Suprapubic skin (tissue), 4 donors: ENCODE results near the gene ZNF726. TPM values are rescaled to one million over a fixed set of nuclear protein-coding genes. Genes with fewer than 3 reads are reported as not detected.
A peak's percentile ranks its signal among the peaks of the same experiment; 100 is the strongest.
"Not testable (repeated sequence)": the region's sequence is repeated elsewhere in the genome, so short reads cannot be mapped to it uniquely, and the experiment has no call there.

Experiments used
- DNase-seq, 2 donors: peaks; one replicate each; pipeline ENCODE4 v3.0.0-alpha.2; 2019; ENCODE audit warnings: low spot score in 2 of 2
- H3K27ac ChIP-seq: fragments of 200-600 bp; sonication (generic); one replicate; pipeline ENCODE4 v1.5.1; 2019
- H3K27me3 ChIP-seq: fragments of 200-600 bp; sonication (generic); one replicate; pipeline ENCODE4 v1.5.1; 2019
- H3K36me3 ChIP-seq: fragments of 200-600 bp; sonication (generic); one replicate; pipeline ENCODE4 v1.5.1; 2019
- H3K4me1 ChIP-seq: fragments of 200-600 bp; sonication (generic); one replicate; pipeline ENCODE4 v1.5.1; 2019
- H3K4me3 ChIP-seq: fragments of 200-600 bp; sonication (generic); one replicate; pipeline ENCODE4 v1.5.1; 2019; ENCODE audit warnings: mild to moderate bottlenecking
- H3K9me3 ChIP-seq: fragments of 200-600 bp; sonication (generic); one replicate; pipeline ENCODE4 v1.5.1; 2019
- EP300 ChIP-seq: sonication (generic); formaldehyde crosslinking; IDR thresholded peaks from one replicate; pipeline ENCODE4 v1.6.1; 2017; ENCODE audit warnings: antibody characterized with exemption
- POLR2A ChIP-seq, 2 donors: fragments of 450-650 bp; IDR thresholded peaks; one replicate each; pipeline ENCODE4 v1.6.1; 2017; ENCODE audit warnings: antibody characterized with exemption in 2 of 2, mild to moderate bottlenecking in 2 of 2, moderate library complexity in 2 of 2
- POLR2AphosphoS5 ChIP-seq, 3 donors: sonication (generic); formaldehyde crosslinking; IDR thresholded peaks; one replicate each; pipeline ENCODE4 v1.6.1; 2017; ENCODE audit warnings: antibody characterized with exemption in 3 of 3
- WGBS: methylation state at CpG from one replicate; pipeline ENCODE4 v1.1.5; 2018; 5-methylcytosine and 5-hydroxymethylcytosine counted together
- total RNA-seq, 4 donors: library from RNA; depleted of rRNA; stranded (reverse); fragments of >200 nt; gene quantifications; one replicate each; pipeline ENCODE4 v1.1.0, GENCODE V29; 2016
- TF ChIP-seq, protein P1 (sequence below), 2 donors: fragments of 200-600 bp in 1 of 2; fragments of 450-650 bp in 1 of 2; sonication (generic) in 1 of 2; IDR thresholded peaks; one replicate each; pipeline ENCODE4 v1.5.1; 2016 to 2019; ENCODE audit warnings: antibody characterized with exemption in 2 of 2, mild to moderate bottlenecking in 1 of 2, moderate library complexity in 1 of 2

Gene ZNF726
- 10 to 100 TPM in 2 of 4 donors, 1 to 10 TPM in 2; 6.0 to 13.4 (median 9.8) TPM for total RNA-seq

DNA sequence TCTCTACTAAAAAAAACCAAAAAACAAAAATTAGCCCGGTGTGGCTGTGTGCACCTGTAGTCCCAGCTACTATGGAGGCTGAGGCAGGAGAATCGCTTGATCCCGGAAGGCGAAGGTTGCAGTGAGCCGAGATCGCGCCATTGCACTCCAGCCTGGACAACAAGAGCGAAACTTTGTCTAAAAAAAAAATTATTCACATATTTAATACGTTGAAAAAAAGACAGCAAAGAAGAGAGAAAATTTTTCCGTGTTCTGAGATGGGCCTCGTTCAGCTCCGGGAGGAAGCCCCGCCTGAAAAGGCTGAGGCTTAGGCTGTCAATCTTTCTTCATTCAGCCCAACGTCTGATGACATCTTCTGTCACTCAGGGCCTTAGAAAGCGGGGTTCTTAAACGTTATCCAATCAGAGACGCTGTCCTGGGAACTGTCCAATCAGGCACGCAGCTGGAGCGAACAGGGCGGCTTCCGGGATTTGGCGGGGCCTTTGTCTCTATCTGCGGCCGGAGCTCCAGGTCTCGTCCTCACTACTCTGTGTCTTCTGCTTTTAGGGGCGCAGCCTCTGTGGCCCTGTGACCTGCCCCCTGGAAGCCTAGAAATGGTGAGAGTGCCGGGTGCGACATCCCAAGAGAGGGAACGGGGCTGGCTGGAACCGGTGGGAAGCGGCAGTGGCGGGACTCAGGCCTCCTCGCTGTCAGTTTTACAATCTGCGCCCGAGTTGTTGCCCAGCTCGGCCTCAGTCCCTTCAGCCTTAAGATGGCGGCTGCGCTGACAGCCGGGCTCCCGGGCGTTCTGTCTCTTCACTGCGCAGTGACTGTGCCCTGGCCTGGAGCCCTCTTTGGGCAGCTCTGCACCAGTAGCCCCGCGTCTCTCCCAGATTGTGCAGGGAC lies at the start of gene ZNF726:
Gene ZNF726 (plus strand): TSS at position 485 of the 885 bp plus-strand sequence. CDS start 109 bp downstream, at position 594.
- H3K27ac ChIP-seq = peak within 1 kb of the TSS; percentile 42
- H3K4me1 ChIP-seq = peaks cover 13% of the 10 kb centered on the region
- TF ChIP-seq POLR2AphosphoS5 (IDR thresholded peaks at IDR 0.05) (no peak), EP300 (no peak), POLR2A (IDR thresholded peaks at IDR 0.05) (no peak)
- TF ChIP-seq, protein P1, sequence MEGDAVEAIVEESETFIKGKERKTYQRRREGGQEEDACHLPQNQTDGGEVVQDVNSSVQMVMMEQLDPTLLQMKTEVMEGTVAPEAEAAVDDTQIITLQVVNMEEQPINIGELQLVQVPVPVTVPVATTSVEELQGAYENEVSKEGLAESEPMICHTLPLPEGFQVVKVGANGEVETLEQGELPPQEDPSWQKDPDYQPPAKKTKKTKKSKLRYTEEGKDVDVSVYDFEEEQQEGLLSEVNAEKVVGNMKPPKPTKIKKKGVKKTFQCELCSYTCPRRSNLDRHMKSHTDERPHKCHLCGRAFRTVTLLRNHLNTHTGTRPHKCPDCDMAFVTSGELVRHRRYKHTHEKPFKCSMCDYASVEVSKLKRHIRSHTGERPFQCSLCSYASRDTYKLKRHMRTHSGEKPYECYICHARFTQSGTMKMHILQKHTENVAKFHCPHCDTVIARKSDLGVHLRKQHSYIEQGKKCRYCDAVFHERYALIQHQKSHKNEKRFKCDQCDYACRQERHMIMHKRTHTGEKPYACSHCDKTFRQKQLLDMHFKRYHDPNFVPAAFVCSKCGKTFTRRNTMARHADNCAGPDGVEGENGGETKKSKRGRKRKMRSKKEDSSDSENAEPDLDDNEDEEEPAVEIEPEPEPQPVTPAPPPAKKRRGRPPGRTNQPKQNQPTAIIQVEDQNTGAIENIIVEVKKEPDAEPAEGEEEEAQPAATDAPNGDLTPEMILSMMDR (IDR thresholded peaks at IDR 0.05) = no peak
- peak; percentile 91 to 95 for DNase-seq
- H3K36me3 ChIP-seq = no peaks in the 10 kb centered on the region
- 18% methylated on average over 21 of the region's 44 CpGs for WGBS
- no peaks in the 10 kb centered on the region for H3K9me3 ChIP-seq
- peak within 1 kb of the TSS; percentile 57 for H3K4me3 ChIP-seq
- H3K27me3 ChIP-seq = no peaks in the 10 kb centered on the region

- 75% methylated on average over 4 of the region's 4 CpGs for WGBS
Observed at GRCh38 chr19:23867895-23868294, 46.8 kb upstream of the ZNF726 start.

GRCh38 chr19:23868630-23869029 lies 46.1 kb upstream of the ZNF726 start:
- Histone ChIP-seq H3K4me1 (no peaks in the 10 kb centered on the region), H3K36me3 (no peaks in the 10 kb centered on the region), H3K9me3 (no peaks in the 10 kb centered on the region), H3K27ac (no peak overlapping the region), H3K27me3 (no peaks in the 10 kb centered on the region), H3K4me3 (no peak overlapping the region)
- 97% methylated on average over 3 of the region's 3 CpGs for WGBS
- TF ChIP-seq POLR2AphosphoS5 (IDR thresholded peaks at IDR 0.05) = no peak
- DNase-seq = no peak

More at GRCh38 chr19:23867895-23868294, 46.8 kb upstream of the ZNF726 start:
- no peaks in the 10 kb centered on the region for H3K4me1 ChIP-seq
- H3K27me3 ChIP-seq = no peaks in the 10 kb centered on the region
- H3K9me3 ChIP-seq = no peaks in the 10 kb centered on the region
- no peak overlapping the region for H3K27ac ChIP-seq
- TF ChIP-seq, protein P1 (IDR thresholded peaks at IDR 0.05) = no peak
- no peak for TF ChIP-seq POLR2A (IDR thresholded peaks at IDR 0.05)
- H3K36me3 ChIP-seq = no peaks in the 10 kb centered on the region
- no peak for DNase-seq
- H3K4me3 ChIP-seq = no peak overlapping the region

- Histone ChIP-seq H3K4me3 (no peak overlapping the region), H3K27me3 (no peaks in the 10 kb centered on the region), H3K27ac (no peak overlapping the region), H3K4me1 (no peaks in the 10 kb centered on the region), H3K9me3 (no peaks in the 10 kb centered on the region), H3K36me3 (no peaks in the 10 kb centered on the region)
- 93% methylated on average over 1 of the region's 1 CpG for WGBS
- TF ChIP-seq, protein P1 (IDR thresholded peaks at IDR 0.05) = no peak
- no peak for TF ChIP-seq POLR2A (IDR thresholded peaks at IDR 0.05)
- no peak for TF ChIP-seq POLR2AphosphoS5 (IDR thresholded peaks at IDR 0.05)
- no peak for TF ChIP-seq EP300
- DNase-seq = no peak
Observed at GRCh38 chr19:23872282-23872919, 42.3 kb upstream of the ZNF726 start.

- H3K27me3 ChIP-seq = no peaks in the 10 kb centered on the region
- TF ChIP-seq POLR2A (IDR thresholded peaks at IDR 0.05) (no peak), EP300 (no peak), POLR2AphosphoS5 (IDR thresholded peaks at IDR 0.05) (no peak)
- TF ChIP-seq, protein P1 (IDR thresholded peaks at IDR 0.05) = no peak
- 41% methylated on average over 12 of the region's 12 CpGs for WGBS
- no peak for DNase-seq
- no peak overlapping the region for H3K27ac ChIP-seq
- no peaks in the 10 kb centered on the region for H3K36me3 ChIP-seq
- H3K9me3 ChIP-seq = no peaks in the 10 kb centered on the region
- H3K4me3 ChIP-seq = no peak overlapping the region
- H3K4me1 ChIP-seq = no peaks in the 10 kb centered on the region
Observed at GRCh38 chr19:23876261-23876660, 38.4 kb upstream of the ZNF726 start.

GRCh38 chr19:23876756-23877155 lies 37.9 kb upstream of the ZNF726 start:
- H3K4me3 ChIP-seq, H3K27ac ChIP-seq, H3K27me3 ChIP-seq, H3K9me3 ChIP-seq, H3K36me3 ChIP-seq, DNase-seq, H3K4me1 ChIP-seq: not testable (repeated sequence)
- WGBS = 47% methylated on average over 3 of the region's 3 CpGs
